GM23338 (cell line): ENCODE results near the gene MIDN.

Experiments used
- CREB1 ChIP-seq: fragments of 250-450 bp; sonication (Bioruptor Pico); IDR thresholded peaks from 2 replicates; pipeline ENCODE4 v1.5.0; 2020; ENCODE audit warnings: low read depth, mild to moderate bottlenecking, moderate library complexity
- CTCF ChIP-seq, 2 experiments: fragments of 200-600 bp in 1 of 2; sonication (generic) in 1 of 2; conservative IDR thresholded peaks; 2 replicates each; pipeline versions ENCODE4 v1.5.1 to v1.6.1; 2016 to 2017; ENCODE audit warnings: antibody characterized with exemption in 2 of 2, low read depth in 2 of 2, mild to moderate bottlenecking in 2 of 2, moderate library complexity in 1 of 2
- ETS1 ChIP-seq: IDR thresholded peaks from 2 replicates; pipeline ENCODE4 v1.6.1; 2016; ENCODE audit warnings: antibody characterized with exemption
- EZH2 ChIP-seq: fragments of 200-600 bp; sonication (generic); IDR thresholded peaks from one replicate; pipeline ENCODE4 v1.8.0; 2017; ENCODE audit warnings: antibody characterized with exemption, mild to moderate bottlenecking, low read depth; ENCODE audit not compliant: unreplicated experiment
- EZH2phosphoT487 ChIP-seq: fragments of 200-600 bp; sonication (generic); IDR thresholded peaks from one replicate; pipeline ENCODE4 v1.8.1; 2018; ENCODE audit warnings: antibody characterized with exemption; ENCODE audit not compliant: unreplicated experiment
- JUNB ChIP-seq: IDR thresholded peaks from one replicate; pipeline ENCODE4 v1.6.1; 2016; ENCODE audit warnings: antibody characterized with exemption; ENCODE audit not compliant: unreplicated experiment
- NANOG ChIP-seq: IDR thresholded peaks from 2 replicates; pipeline ENCODE4 v1.6.1; 2016; ENCODE audit warnings: antibody characterized with exemption, borderline replicate concordance
- POLR2AphosphoS5 ChIP-seq: IDR thresholded peaks from 2 replicates; pipeline ENCODE4 v1.6.1; 2016; ENCODE audit warnings: antibody characterized with exemption, low read depth
- REST ChIP-seq: IDR thresholded peaks from one replicate; pipeline ENCODE4 v1.6.1; 2018; ENCODE audit warnings: antibody characterized with exemption; ENCODE audit not compliant: unreplicated experiment
- STAT1 ChIP-seq: IDR thresholded peaks from one replicate; pipeline ENCODE4 v1.6.1; 2016; ENCODE audit warnings: antibody characterized with exemption; ENCODE audit not compliant: unreplicated experiment
- ZNF114 ChIP-seq: fragments of 250-450 bp; sonication (Bioruptor Pico); IDR thresholded peaks from 2 replicates; pipeline ENCODE4 v1.5.0; 2020; ENCODE audit warnings: mild to moderate bottlenecking, moderate library complexity
- ZNF462 ChIP-seq: fragments of 250-450 bp; sonication (Bioruptor Pico); IDR thresholded peaks from 2 replicates; pipeline ENCODE4 v1.5.0; 2020; ENCODE audit warnings: mild to moderate bottlenecking, moderate library complexity

GRCh38 chr19:1259876-1260748 lies 11.7 kb downstream of the MIDN start:
- TF ChIP-seq CTCF (conservative IDR thresholded peaks at IDR 0.05; ENCODE audit: low read depth in 2 of 2) (no peak), EZH2 (no peak), EZH2phosphoT487 (no peak), POLR2AphosphoS5 (no peak), REST (no peak), CREB1 (CRISPR knock-in tag) (no peak), ETS1 (0 out of 2 replicates have a peak, but pooled peaks have one; percentile 12), ZNF114 (CRISPR knock-in tag) (no peak), NANOG (no peak), STAT1 (no peak), JUNB (no peak), ZNF462 (no peak)
